ENCODE measurements around the gene CELSR1.

Gene CELSR1

GRCh38 chr22:46411347-46411746, 126.1 kb downstream of the CELSR1 start:
- TF ChIP-seq, protein P1, sequence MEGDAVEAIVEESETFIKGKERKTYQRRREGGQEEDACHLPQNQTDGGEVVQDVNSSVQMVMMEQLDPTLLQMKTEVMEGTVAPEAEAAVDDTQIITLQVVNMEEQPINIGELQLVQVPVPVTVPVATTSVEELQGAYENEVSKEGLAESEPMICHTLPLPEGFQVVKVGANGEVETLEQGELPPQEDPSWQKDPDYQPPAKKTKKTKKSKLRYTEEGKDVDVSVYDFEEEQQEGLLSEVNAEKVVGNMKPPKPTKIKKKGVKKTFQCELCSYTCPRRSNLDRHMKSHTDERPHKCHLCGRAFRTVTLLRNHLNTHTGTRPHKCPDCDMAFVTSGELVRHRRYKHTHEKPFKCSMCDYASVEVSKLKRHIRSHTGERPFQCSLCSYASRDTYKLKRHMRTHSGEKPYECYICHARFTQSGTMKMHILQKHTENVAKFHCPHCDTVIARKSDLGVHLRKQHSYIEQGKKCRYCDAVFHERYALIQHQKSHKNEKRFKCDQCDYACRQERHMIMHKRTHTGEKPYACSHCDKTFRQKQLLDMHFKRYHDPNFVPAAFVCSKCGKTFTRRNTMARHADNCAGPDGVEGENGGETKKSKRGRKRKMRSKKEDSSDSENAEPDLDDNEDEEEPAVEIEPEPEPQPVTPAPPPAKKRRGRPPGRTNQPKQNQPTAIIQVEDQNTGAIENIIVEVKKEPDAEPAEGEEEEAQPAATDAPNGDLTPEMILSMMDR (IDR thresholded peaks at IDR 0.05): no peak

DNA sequence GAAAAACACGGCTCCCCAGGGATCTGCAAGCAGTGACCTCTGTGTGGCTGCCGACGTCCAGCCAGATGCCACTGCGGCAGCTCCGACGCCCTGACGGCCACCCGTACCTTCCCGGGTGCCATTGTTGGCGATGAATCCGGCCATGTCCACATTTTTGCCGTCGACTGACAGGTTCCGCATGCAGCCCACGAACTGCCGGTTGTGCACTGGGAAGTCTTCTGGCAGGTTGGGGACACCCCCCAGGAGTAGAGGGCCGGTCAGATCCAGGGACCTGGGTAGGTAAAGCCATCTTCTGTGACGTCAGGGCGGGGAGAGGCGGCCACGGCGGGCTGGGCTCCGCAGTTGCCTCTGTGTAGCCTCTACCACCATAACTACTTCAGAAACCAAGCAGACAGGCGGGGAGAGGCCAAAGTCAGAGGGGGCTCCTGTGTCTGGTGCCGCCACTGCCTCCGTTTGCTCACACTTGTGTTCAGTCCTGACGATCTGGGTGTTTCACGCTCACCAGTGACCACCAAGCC, 127.1 kb downstream of the CELSR1 start:
- TF ChIP-seq, protein P1 (IDR thresholded peaks at IDR 0.05): no peak

GRCh38 chr22:46409631-46410210, 127.7 kb downstream of the CELSR1 start:
- TF ChIP-seq, protein P1 (IDR thresholded peaks at IDR 0.05): no peak

GRCh38 chr22:46408568-46409506, 128.6 kb downstream of the CELSR1 start:
- TF ChIP-seq, protein P1 (IDR thresholded peaks at IDR 0.05): no peak

GRCh38 chr22:46407748-46408147, 129.7 kb downstream of the CELSR1 start:
- TF ChIP-seq, protein P1 (IDR thresholded peaks at IDR 0.05): no peak

DNA sequence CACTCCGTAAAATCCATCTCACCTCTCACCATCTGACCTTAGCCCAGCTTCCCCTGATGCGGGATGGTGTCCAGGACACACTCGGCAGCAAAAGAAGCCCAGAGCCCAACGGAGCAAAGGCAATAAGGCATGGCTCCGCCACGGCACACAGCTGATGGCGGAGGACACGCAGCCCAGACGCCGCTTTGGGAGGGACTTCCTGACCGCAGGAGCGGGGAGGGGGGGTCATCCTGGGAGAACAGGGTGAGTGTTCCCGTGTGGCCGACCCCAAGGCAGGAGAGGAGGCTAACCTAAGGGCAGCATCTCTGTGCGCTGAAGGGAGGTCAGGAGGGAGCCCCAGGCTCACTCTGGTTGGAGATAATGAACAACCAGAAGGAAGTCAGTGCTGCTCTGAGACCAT, 130.6 kb downstream of the CELSR1 start:
- TF ChIP-seq, protein P1 (IDR thresholded peaks at IDR 0.05): no peak

- TF ChIP-seq, protein P1 (IDR thresholded peaks at IDR 0.05): no peak
Measured at GRCh38 chr22:46406349-46406748, 131.1 kb downstream of the CELSR1 start.
